HG03025 (cell line): ENCODE measurements around the gene ACTL6B.

Experiments used
- ATAC-seq: cut with Tn5 transposase; IDR thresholded peaks from one replicate; pipeline ENCODE4 v1.9.1; 2021; ENCODE audit warnings: mild to moderate bottlenecking, moderate library complexity; ENCODE audit not compliant: unreplicated experiment, low FRiP score

ACTL6B gene

GRCh38 chr7:100630066-100630465, 26.2 kb downstream of the ACTL6B start:
- no peak for ATAC-seq

- no peak for ATAC-seq
Observed at GRCh38 chr7:100629117-100629716, 27.0 kb downstream of the ACTL6B start.

GRCh38 chr7:100627238-100627549, 29.1 kb downstream of the ACTL6B start:
- ATAC-seq, result no peak

GRCh38 chr7:100626530-100627237, 29.6 kb downstream of the ACTL6B start:
- peak; percentile 68 for ATAC-seq

- no peak for ATAC-seq
Observed at GRCh38 chr7:100626055-100626454, 30.2 kb downstream of the ACTL6B start.

- no peak for ATAC-seq
Observed at GRCh38 chr7:100623951-100624824, 32.1 kb downstream of the ACTL6B start.

- ATAC-seq, result no peak
Observed at GRCh38 chr7:100621554-100621953, 34.7 kb downstream of the ACTL6B start.

- ATAC-seq, result no peak
Observed at GRCh38 chr7:100620804-100621203, 35.4 kb downstream of the ACTL6B start.

- no peak for ATAC-seq
Observed at GRCh38 chr7:100620239-100620638, 36.0 kb downstream of the ACTL6B start.

- no peak for ATAC-seq
Observed at GRCh38 chr7:100614308-100614861, 41.9 kb downstream of the ACTL6B start.

GRCh38 chr7:100613412-100614175, 42.7 kb downstream of the ACTL6B start:
- no peak for ATAC-seq

- no peak for ATAC-seq
Observed at GRCh38 chr7:100612730-100613390, 43.4 kb downstream of the ACTL6B start.

- peak; percentile 87 for ATAC-seq
Observed at GRCh38 chr7:100611983-100612729, 44.1 kb downstream of the ACTL6B start, which contains the start of gene MOSPD3. Gene MOSPD3 (plus strand): TSS chr7:100612540. CDS start chr7:100612792, 252 bp downstream.

- ATAC-seq, result no peak
Observed at GRCh38 chr7:100609958-100610357, 46.3 kb downstream of the ACTL6B start.

- no peak for ATAC-seq
Observed at GRCh38 chr7:100607111-100607510, 49.1 kb downstream of the ACTL6B start.

GRCh38 chr7:100606313-100606712, 49.9 kb downstream of the ACTL6B start:
- ATAC-seq, result no peak

- ATAC-seq, result no peak
Observed at GRCh38 chr7:100604976-100605911, 51.0 kb downstream of the ACTL6B start.
